Measurements from ENCODE around the gene UBAC1. TPM values are rescaled to one million over a fixed set of nuclear protein-coding genes. Genes with fewer than 3 reads are reported as not detected.

Gene UBAC1
- polyA plus RNA-seq, 1 of the 3 experiments (the other 2 are of a cell fraction), result 67.7 TPM

DNA sequence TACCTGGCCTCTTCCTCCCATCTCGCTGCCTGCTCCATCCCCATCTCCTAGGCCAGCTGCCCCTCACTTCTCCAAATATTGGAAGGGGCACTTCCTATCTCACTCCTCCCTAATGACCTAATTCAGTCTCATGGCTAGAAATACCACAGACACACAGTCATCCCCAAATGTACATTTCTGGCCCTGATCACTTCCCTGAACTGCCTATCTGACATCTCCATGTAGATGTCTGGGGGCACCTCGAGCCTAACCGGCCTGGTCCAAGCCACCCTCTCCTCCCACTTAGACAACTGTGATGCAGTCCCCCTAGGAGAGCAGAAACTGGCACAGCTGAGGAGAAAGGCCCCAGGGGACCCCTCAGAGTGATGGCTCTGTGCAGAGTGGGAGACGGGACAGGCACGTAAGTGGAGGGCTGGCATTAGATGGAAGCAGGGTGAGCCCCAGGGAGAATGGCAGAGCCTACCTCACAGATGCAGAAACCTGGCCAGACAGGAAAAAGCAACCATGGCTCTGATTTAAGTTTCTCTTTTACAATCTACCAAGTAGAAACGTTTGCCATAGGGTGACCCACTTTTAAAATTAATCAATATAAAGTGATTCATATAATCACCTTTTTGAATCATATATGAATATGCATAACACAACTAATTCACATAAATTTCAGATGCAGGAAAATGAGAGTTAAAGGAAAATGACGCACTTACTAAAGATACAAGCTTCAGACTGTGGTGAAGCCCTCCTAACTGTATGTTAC lies 75.9 kb downstream of the UBAC1 start:
- Histone ChIP-seq H3K4me3 (ENCODE audit: low read depth in 2 of 2, low read length in 1 of 2) (no peak overlapping the region), H3F3A (replicated peaks; ENCODE audit: insufficient read depth) (no peaks in the 10 kb centered on the region), H2AFZ (ENCODE audit: low read depth) (no peak overlapping the region), H4K20me1 (ENCODE audit: insufficient read depth) (peaks cover 95% of the 10 kb centered on the region), H3K9me3 (no peaks in the 10 kb centered on the region), H3K9me2 (no peaks in the 10 kb centered on the region), H3K9ac (no peak overlapping the region), H3K36me3 (replicated peaks in 1 of 2; ENCODE audit: control insufficient read depth in 1 of 2, insufficient read depth in 2 of 2, low read length in 1 of 2) (peaks cover 3 to 9% of the 10 kb centered on the region in 2 experiments), H3K4me2 (peak overlapping the region; percentile 53), H3K27me3 (ENCODE audit: insufficient read depth) (no peaks in the 10 kb centered on the region), H3K4me1 (ENCODE audit: control insufficient read depth in 1 of 2, insufficient read depth in 2 of 2, low read depth in 1 of 2, low read length in 1 of 2) (peaks cover 25 to 80% of the 10 kb centered on the region in 2 experiments), H3K79me2 (ENCODE audit: insufficient read depth) (peaks cover 96% of the 10 kb centered on the region), H3K27ac (ENCODE audit: low read depth in 2 of 2, low read length in 1 of 2) (peak overlapping the region in 1 of 2 experiments; percentile 43; a peak in 1 of 4 replicates)
- peak; percentile 65 for DNase-seq
- 68% methylated on average over 7 of the region's 7 CpGs for WGBS (ENCODE audit: low lambda C conversion rate)
- ChIA-PET POLR2A (no interaction called here), CTCF (interaction anchor here (0.8 to 2.2 kb wide), 5 partner anchors 12 to 29 kb away, joined by 3 to 5 read pairs (median 5); no protein-coding TSS in a partner anchor)
- peak; percentile 14; the same call in 1 of the 2 replicates for TF ChIP-seq JUND (IDR thresholded peaks at IDR 0.05)
- 0 out of 2 replicates have a peak, but pooled peaks have one; percentile 5 for TF ChIP-seq TCF12 (IDR thresholded peaks at IDR 0.05)
- no peak for TF ChIP-seq FOXJ3 (CRISPR knock-in tag; IDR thresholded peaks at IDR 0.05)
- peak; percentile 19; the same call in 1 of the 2 replicates for TF ChIP-seq ELF1 (IDR thresholded peaks at IDR 0.05)

DNA sequence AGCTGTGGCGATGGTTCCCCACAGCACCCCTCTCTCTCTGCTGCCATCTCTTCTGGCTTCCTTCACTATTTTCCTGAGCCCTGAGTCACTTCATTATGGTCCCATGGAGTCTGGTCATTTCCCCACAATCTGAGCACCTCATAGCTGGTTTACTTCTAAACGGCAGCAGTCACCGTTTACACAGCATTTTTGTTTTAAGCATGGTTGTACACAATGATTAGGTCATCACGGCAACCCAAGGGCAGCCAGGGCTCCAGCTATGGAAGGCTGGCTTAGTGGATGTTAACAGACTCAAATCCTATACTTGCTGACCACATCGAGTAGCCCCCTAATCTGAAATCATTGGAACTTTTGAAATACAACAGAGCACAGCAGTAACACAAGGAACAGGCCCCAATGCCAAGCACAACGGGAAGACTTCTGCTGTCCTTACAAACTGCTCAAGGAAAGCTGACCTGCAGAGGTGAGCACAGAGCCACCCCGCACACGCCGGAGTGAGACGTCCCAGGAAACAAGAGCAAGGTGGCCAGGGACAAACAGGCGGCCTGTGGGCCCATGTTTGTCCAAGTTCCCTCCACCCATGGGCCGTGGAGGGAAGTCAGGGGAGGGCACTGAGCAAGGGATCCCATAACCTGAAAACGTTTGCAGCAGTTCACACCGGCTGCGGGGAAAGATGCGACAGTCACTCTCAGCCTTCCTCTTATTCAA lies 76.7 kb downstream of the UBAC1 start:
- Histone ChIP-seq H3K79me2 (ENCODE audit: insufficient read depth) (peaks cover 96% of the 10 kb centered on the region), H3F3A (replicated peaks; ENCODE audit: insufficient read depth) (no peaks in the 10 kb centered on the region), H3K27me3 (ENCODE audit: insufficient read depth) (no peaks in the 10 kb centered on the region), H3K36me3 (replicated peaks in 1 of 2; ENCODE audit: control insufficient read depth in 1 of 2, insufficient read depth in 2 of 2, low read length in 1 of 2) (peaks cover 3 to 9% of the 10 kb centered on the region in 2 experiments), H3K27ac (ENCODE audit: low read depth in 2 of 2, low read length in 1 of 2) (peak overlapping the region; percentile 26 to 36; a peak in 2 of 4 replicates), H4K20me1 (ENCODE audit: insufficient read depth) (peaks cover 95% of the 10 kb centered on the region), H3K4me3 (ENCODE audit: low read depth in 2 of 2, low read length in 1 of 2) (no peak overlapping the region), H2AFZ (ENCODE audit: low read depth) (no peak overlapping the region), H3K4me1 (ENCODE audit: control insufficient read depth in 1 of 2, insufficient read depth in 2 of 2, low read depth in 1 of 2, low read length in 1 of 2) (peaks cover 25 to 78% of the 10 kb centered on the region in 2 experiments), H3K4me2 (peak overlapping the region; percentile 53; the same call in 1 of the 2 replicates), H3K9me3 (no peaks in the 10 kb centered on the region), H3K9ac (no peak overlapping the region), H3K9me2 (no peaks in the 10 kb centered on the region)
- no peak for TF ChIP-seq MXI1 (IDR thresholded peaks at IDR 0.05; ENCODE audit: low read depth, low read length)
- TF ChIP-seq, protein P1, sequence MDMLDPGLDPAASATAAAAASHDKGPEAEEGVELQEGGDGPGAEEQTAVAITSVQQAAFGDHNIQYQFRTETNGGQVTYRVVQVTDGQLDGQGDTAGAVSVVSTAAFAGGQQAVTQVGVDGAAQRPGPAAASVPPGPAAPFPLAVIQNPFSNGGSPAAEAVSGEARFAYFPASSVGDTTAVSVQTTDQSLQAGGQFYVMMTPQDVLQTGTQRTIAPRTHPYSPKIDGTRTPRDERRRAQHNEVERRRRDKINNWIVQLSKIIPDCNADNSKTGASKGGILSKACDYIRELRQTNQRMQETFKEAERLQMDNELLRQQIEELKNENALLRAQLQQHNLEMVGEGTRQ (IDR thresholded peaks at IDR 0.05; ENCODE audit: borderline replicate concordance, low read depth, low read length), result no peak
- no peak for TF ChIP-seq RFX5 (IDR thresholded peaks at IDR 0.05; ENCODE audit: low read length)
- TF ChIP-seq SMC3 (IDR thresholded peaks at IDR 0.05; ENCODE audit: low read depth, low read length), result no peak
- TF ChIP-seq MEF2A (IDR thresholded peaks at IDR 0.05; ENCODE audit: borderline replicate concordance, low read depth), result no peak
- DNase-seq, result no peak
- CTCF ChIA-PET, result interaction anchor here (0.8 to 1.7 kb wide), 4 partner anchors 19 to 238 kb away, joined by 3 to 5 read pairs (median 4); no protein-coding TSS in a partner anchor
- WGBS (ENCODE audit: low lambda C conversion rate), result 81% methylated on average over 14 of the region's 16 CpGs
- POLR2A ChIA-PET, result interaction anchor here (1.0 kb wide), 1 partner anchor 19 kb away, joined by 3 read pairs; no protein-coding TSS in a partner anchor

Measured in SK-N-SH (cell line).